Keratinocyte (primary cell): ENCODE results near the gene LRFN5. TPM values are rescaled to one million over a fixed set of nuclear protein-coding genes. Genes with fewer than 3 reads are reported as not detected.

Experiments used
- DNase-seq: peaks from one replicate; pipeline ENCODE4 v3.0.0-alpha.2; 2011; ENCODE audit warnings: low read depth, missing footprints, low spot score
- FAIRE-seq: peaks from 2 replicates; lab custom pipeline; 2011; peaks lifted over from hg19 to GRCh38; lab: Jason Lieb, UNC
- H2AFZ ChIP-seq: 2 replicates; pipeline ENCODE4 v1.6.0; 2012; ENCODE audit warnings: low read length, control low read depth, inconsistent platforms; ENCODE audit not compliant: control insufficient read depth
- H3K27ac ChIP-seq: 2 replicates; pipeline ENCODE4 v1.5.1; 2011; ENCODE audit warnings: low read length; ENCODE audit not compliant: control insufficient read depth, insufficient read depth
- H3K27me3 ChIP-seq: 3 replicates; pipeline ENCODE4 v1.6.0; 2011; ENCODE audit warnings: low read length; ENCODE audit not compliant: control insufficient read depth, insufficient read depth; ENCODE audit errors: extremely low read depth
- H3K36me3 ChIP-seq, 2 experiments: 2 replicates in 1 of 2; 3 replicates in 1 of 2; pipeline ENCODE4 v1.5.1; 2011; ENCODE audit warnings: low read length in 2 of 2, mild to moderate bottlenecking in 1 of 2; ENCODE audit not compliant: control insufficient read depth in 2 of 2, insufficient read depth in 2 of 2; ENCODE audit errors: extremely low read depth in 1 of 2
- H3K4me1 ChIP-seq: 3 replicates; pipeline ENCODE4 v1.5.1; 2011; ENCODE audit warnings: low read length; ENCODE audit not compliant: control insufficient read depth, insufficient read depth; ENCODE audit errors: extremely low read depth
- H3K4me2 ChIP-seq: 3 replicates; pipeline ENCODE4 v1.6.0; 2011; ENCODE audit warnings: low read depth, low read length; ENCODE audit not compliant: control insufficient read depth, insufficient read depth; ENCODE audit errors: extremely low read depth
- H3K4me3 ChIP-seq, 3 experiments: fragments of 200-600 bp in 1 of 3; sonication (generic) in 1 of 3; 2 replicates in 2 of 3; 3 replicates in 1 of 3; pipeline ENCODE4 v1.5.1; 2011 to 2016; ENCODE audit warnings: low read length in 3 of 3, mild to moderate bottlenecking in 3 of 3, control low read depth in 2 of 3, inconsistent platforms in 1 of 3, low read depth in 1 of 3, mixed read lengths in 1 of 3, mixed run types in 1 of 3, moderate library complexity in 1 of 3; ENCODE audit not compliant: control insufficient read depth in 2 of 3, insufficient read depth in 2 of 3; ENCODE audit errors: extremely low read depth in 1 of 3
- H3K79me2 ChIP-seq: 2 replicates; pipeline ENCODE4 v1.6.0; 2012; ENCODE audit warnings: low read length; ENCODE audit not compliant: control insufficient read depth, insufficient read depth
- H3K9ac ChIP-seq: 3 replicates; pipeline ENCODE4 v1.6.0; 2011; ENCODE audit warnings: low read length; ENCODE audit not compliant: control insufficient read depth, insufficient read depth; ENCODE audit errors: extremely low read depth
- H3K9me1 ChIP-seq: 3 replicates; pipeline ENCODE4 v1.6.0; 2011; ENCODE audit warnings: low read length; ENCODE audit not compliant: control insufficient read depth, insufficient read depth; ENCODE audit errors: extremely low read depth
- H3K9me3 ChIP-seq: 2 replicates; pipeline ENCODE4 v1.5.1; 2012; ENCODE audit warnings: low read depth, low read length; ENCODE audit not compliant: control insufficient read depth
- H4K20me1 ChIP-seq: 3 replicates; pipeline ENCODE4 v1.6.0; 2011; ENCODE audit warnings: low read length; ENCODE audit not compliant: control insufficient read depth, insufficient read depth; ENCODE audit errors: extremely low read depth
- CTCF ChIP-seq, 3 experiments: IDR thresholded peaks in 1 of 3; conservative IDR thresholded peaks in 1 of 3; optimal IDR thresholded peaks in 1 of 3; 2 replicates in 2 of 3; 3 replicates in 1 of 3; pipeline versions ENCODE3 to v1.5.1; 2011; ENCODE audit warnings: low read length in 3 of 3, mild to moderate bottlenecking in 3 of 3, moderate library complexity in 2 of 3, control low read depth in 1 of 3, inconsistent platforms in 1 of 3; ENCODE audit not compliant: insufficient read depth in 2 of 3; ENCODE audit errors: extremely low read depth in 1 of 3
- EZH2 ChIP-seq: IDR thresholded peaks from one replicate; pipeline ENCODE4 v1.6.1; 2012; ENCODE audit warnings: inconsistent platforms, mild to moderate bottlenecking, low read length, moderate library complexity
- dilution Hi-C: fragments of 300-500 bp; cut with MboI; formaldehyde crosslinking; loops from one replicate; pipeline ENCODE4 v1.7.0; 2020; ENCODE audit warnings: low sequenced_read_pairs; ENCODE audit not compliant: extremely low pct_ligation_motif_present
- polyA plus RNA-seq, 5 experiments: library from polyadenylated mRNA; depleted of rRNA in 3 of 5; stranded (reverse) in 3 of 5; stranded (forward) in 1 of 5; unstranded in 1 of 5; fragments of >200 nt; gene quantifications; 1 replicate in 1 of 5; 2 replicates in 3 of 5; 3 replicates in 1 of 5; pipeline versions ENCODE4 v1.2.1 to v1.2.3, GENCODE V29; 2011 to 2012; ENCODE audit warnings: missing spikeins in 2 of 5, low read depth in 1 of 5, low replicate concordance in 1 of 5

Gene LRFN5
- polyA plus RNA-seq, 1 donor (not counting 4 experiments of a cell fraction or from before 2014, with no cell fraction given): not detected

DNA sequence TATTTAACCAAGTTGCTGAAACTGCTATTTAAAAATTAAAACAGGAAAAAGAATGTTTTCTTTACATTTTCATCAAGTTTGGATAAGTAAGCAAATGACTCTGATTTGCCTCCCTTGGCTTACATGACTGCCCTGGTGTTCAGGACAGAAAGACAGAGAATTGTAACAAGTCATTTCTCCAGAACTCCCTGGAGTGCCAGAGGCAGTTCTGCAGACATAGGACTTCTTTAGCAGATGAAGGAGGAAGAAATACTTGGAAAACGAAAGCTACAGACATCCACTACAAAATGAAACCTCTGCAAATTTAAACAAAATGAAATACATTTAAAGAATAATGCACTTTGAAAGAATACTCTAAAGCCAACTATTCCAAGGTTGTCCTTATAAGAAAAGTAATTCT, 253.9 kb downstream of the LRFN5 start:
- Histone ChIP-seq H3K4me2 (no peak overlapping the region), H3K27ac (no peak overlapping the region), H3K9me1 (no peaks in the 10 kb centered on the region), H3K79me2 (no peaks in the 10 kb centered on the region), H4K20me1 (no peaks in the 10 kb centered on the region), H3K4me1 (no peaks in the 10 kb centered on the region), H3K27me3 (no peaks in the 10 kb centered on the region), H3K9me3 (no peaks in the 10 kb centered on the region), H3K36me3 (no peaks in the 10 kb centered on the region), H3K4me3 (no peak overlapping the region), H2AFZ (no peak overlapping the region), H3K9ac (no peak overlapping the region)
- dilution Hi-C loops: no loop called here
- no peak for TF ChIP-seq CTCF (optimal IDR thresholded peaks at IDR 0.05 in 1 of 3, IDR thresholded peaks at IDR 0.05 in 1 of 3, conservative IDR thresholded peaks at IDR 0.05 in 1 of 3; ENCODE audit: extremely low read depth in 1 of 3, insufficient read depth in 2 of 3, low read length in 3 of 3)
- TF ChIP-seq EZH2: no peak
- DNase-seq (no peak), FAIRE-seq (no peak)

- FAIRE-seq (no peak), DNase-seq (no peak)
- H3K36me3 ChIP-seq: no peaks in the 10 kb centered on the region
- no peak overlapping the region for H3K9ac ChIP-seq
- TF ChIP-seq EZH2: no peak
- TF ChIP-seq CTCF (optimal IDR thresholded peaks at IDR 0.05 in 1 of 3, IDR thresholded peaks at IDR 0.05 in 1 of 3, conservative IDR thresholded peaks at IDR 0.05 in 1 of 3; ENCODE audit: extremely low read depth in 1 of 3, insufficient read depth in 2 of 3, low read length in 3 of 3): no peak
- H4K20me1 ChIP-seq: no peaks in the 10 kb centered on the region
- no peaks in the 10 kb centered on the region for H3K9me1 ChIP-seq
- H3K9me3 ChIP-seq: no peaks in the 10 kb centered on the region
- no peaks in the 10 kb centered on the region for H3K27me3 ChIP-seq
- no peak overlapping the region for H2AFZ ChIP-seq
- no peak overlapping the region for H3K4me3 ChIP-seq
- dilution Hi-C loops: no loop called here
- H3K4me1 ChIP-seq: no peaks in the 10 kb centered on the region
- H3K27ac ChIP-seq: no peak overlapping the region
- H3K4me2 ChIP-seq: no peak overlapping the region
- H3K79me2 ChIP-seq: no peaks in the 10 kb centered on the region
Observed at GRCh38 chr14:41865894-41866293, 259.2 kb downstream of the LRFN5 start.
